ENCODE results near the gene E2F6.

The E2F6 gene

GRCh38 chr2:11419781-11420180, 46.2 kb downstream of the E2F6 start:
- Histone ChIP-seq H3K4me3 (replicated peaks; ENCODE audit: insufficient read depth, low read length) (no peak overlapping the region), H3K27me3 (ENCODE audit: insufficient read depth, poor library complexity, severe bottlenecking) (no peaks in the 10 kb centered on the region), H3K27ac (replicated peaks) (no peak overlapping the region)
- no peak for DNase-seq (ENCODE audit: low read depth in 1 of 2, low spot score in 1 of 2)
- TF ChIP-seq POLR2AphosphoS5 (IDR thresholded peaks at IDR 0.05; ENCODE audit: low read depth) (no peak), CTCF (IDR thresholded peaks at IDR 0.05; ENCODE audit: insufficient read depth, low read length) (no peak), SPI1 (IDR thresholded peaks at IDR 0.05; ENCODE audit: borderline replicate concordance, low read depth) (no peak), REST (IDR thresholded peaks at IDR 0.05; ENCODE audit: insufficient replicate concordance, low read depth) (no peak), GABPA (IDR thresholded peaks at IDR 0.05; ENCODE audit: low read depth) (no peak)

- TF ChIP-seq SPI1 (IDR thresholded peaks at IDR 0.05; ENCODE audit: borderline replicate concordance, low read depth) (no peak), GABPA (IDR thresholded peaks at IDR 0.05; ENCODE audit: low read depth) (no peak), REST (IDR thresholded peaks at IDR 0.05; ENCODE audit: insufficient replicate concordance, low read depth) (no peak), POLR2AphosphoS5 (IDR thresholded peaks at IDR 0.05; ENCODE audit: low read depth) (no peak), CTCF (IDR thresholded peaks at IDR 0.05; ENCODE audit: insufficient read depth, low read length) (peak; percentile 60)
- Histone ChIP-seq H3K27me3 (ENCODE audit: insufficient read depth, poor library complexity, severe bottlenecking) (no peaks in the 10 kb centered on the region), H3K4me3 (replicated peaks; ENCODE audit: insufficient read depth, low read length) (no peak overlapping the region), H3K27ac (replicated peaks) (no peak overlapping the region)
- peak; percentile 33 to 60 for DNase-seq (ENCODE audit: low read depth in 1 of 2, low spot score in 1 of 2)
Measured at GRCh38 chr2:11417946-11418585, 47.9 kb downstream of the E2F6 start.

- TF ChIP-seq SPI1 (IDR thresholded peaks at IDR 0.05; ENCODE audit: borderline replicate concordance, low read depth) (no peak), POLR2AphosphoS5 (IDR thresholded peaks at IDR 0.05; ENCODE audit: low read depth) (no peak), REST (IDR thresholded peaks at IDR 0.05; ENCODE audit: insufficient replicate concordance, low read depth) (no peak), CTCF (IDR thresholded peaks at IDR 0.05; ENCODE audit: insufficient read depth, low read length) (no peak), GABPA (IDR thresholded peaks at IDR 0.05; ENCODE audit: low read depth) (no peak)
- DNase-seq (ENCODE audit: low read depth in 1 of 2, low spot score in 1 of 2): no peak
- no peak overlapping the region for H3K4me3 ChIP-seq (replicated peaks; ENCODE audit: insufficient read depth, low read length)
- no peak overlapping the region for H3K27ac ChIP-seq (replicated peaks)
- peaks cover 4% of the 10 kb centered on the region for H3K27me3 ChIP-seq (ENCODE audit: insufficient read depth, poor library complexity, severe bottlenecking)
Measured at GRCh38 chr2:11416931-11417330, 49.0 kb downstream of the E2F6 start.
